Stimulated activated CD4-positive, alpha-beta T cell treated with anti-CD3 and anti-CD28 coated beads, Interleukin-15, amount 100 ng/mL, for 24 hours (primary cell): ENCODE data around the gene HDAC8.
"Not testable (repeated sequence)": the region's sequence is repeated elsewhere in the genome, so short reads cannot be mapped to it uniquely, and the experiment has no call there.

Experiments
- DNase-seq: peaks from one replicate; pipeline ENCODE4 v3.0.0-alpha.2; 2020

Gene HDAC8

GRCh38 chrX:72572248-72573157 is at the start of gene HDAC8:
HDAC8 (minus strand) TSS chrX:72572843; CDS start chrX:72572761, 82 bp downstream.
- DNase-seq = peak; percentile 53

DNA sequence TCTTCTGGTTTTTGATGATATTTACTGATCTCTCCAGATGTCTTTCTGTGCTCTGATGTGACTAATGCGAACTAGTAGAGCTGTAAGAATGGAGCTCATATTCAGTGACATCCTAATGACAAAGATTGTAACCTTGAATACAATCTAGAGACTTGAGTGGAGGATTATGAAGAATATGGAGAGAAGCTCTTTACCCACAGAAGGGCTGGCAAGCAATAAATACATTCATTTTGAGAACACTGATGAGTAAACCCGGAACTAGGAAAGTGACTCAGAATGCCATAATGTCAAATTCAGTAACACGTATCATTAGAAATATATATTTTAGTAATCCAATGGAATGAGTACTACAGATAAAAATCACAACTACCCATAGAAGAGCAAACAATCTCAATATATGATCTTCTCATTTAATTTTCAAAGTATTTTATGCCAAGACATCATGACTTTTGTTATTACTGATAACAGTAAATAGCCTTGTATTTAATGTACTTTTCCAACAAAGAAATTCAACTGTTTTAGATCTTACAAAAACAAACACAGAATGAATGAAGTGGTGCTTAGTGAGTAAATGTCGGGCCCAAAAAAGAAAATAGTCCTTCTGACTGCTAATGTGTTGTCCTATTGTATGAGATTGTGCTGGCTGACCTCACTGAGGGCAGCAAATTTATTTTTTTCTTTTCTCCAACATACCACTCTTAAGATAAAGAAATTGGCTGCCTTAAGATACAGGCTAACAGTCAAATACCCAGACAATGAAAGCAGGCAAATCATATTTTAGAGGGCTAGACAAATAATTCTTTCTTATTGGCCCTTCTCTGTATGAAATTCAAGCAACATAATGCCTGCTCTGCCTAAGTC is 49.2 kb upstream of the HDAC8 start:
- no peak for DNase-seq

- DNase-seq = no peak
These were observed 48.5 kb upstream of the HDAC8 start for GRCh38 chrX:72621163-72621562.

- DNase-seq = peak; percentile 64
These were observed 48.0 kb upstream of the HDAC8 start for GRCh38 chrX:72620550-72621145.

GRCh38 chrX:72609313-72609712 is 36.7 kb upstream of the HDAC8 start:
- no peak for DNase-seq

DNA sequence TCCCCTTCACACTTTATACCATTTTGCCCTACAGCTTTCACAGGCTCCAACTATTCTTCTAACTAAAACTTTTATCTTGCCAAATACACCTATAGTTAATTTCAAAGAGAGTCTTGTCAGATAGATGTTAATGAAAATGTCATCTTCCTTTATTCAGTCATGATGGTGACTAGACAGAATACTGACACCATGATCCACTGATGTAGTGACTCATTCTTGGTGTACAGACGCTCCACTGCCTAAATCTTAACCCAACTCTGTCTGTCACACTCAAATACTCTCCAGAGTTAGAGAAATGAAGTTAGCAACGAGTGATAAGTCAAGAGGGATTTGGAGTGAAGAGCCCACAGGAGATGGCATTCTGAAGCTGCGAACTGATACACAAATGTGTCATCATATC is 32.1 kb upstream of the HDAC8 start:
- no peak for DNase-seq

GRCh38 chrX:72604112-72604511 is 31.5 kb upstream of the HDAC8 start:
- no peak for DNase-seq

DNA sequence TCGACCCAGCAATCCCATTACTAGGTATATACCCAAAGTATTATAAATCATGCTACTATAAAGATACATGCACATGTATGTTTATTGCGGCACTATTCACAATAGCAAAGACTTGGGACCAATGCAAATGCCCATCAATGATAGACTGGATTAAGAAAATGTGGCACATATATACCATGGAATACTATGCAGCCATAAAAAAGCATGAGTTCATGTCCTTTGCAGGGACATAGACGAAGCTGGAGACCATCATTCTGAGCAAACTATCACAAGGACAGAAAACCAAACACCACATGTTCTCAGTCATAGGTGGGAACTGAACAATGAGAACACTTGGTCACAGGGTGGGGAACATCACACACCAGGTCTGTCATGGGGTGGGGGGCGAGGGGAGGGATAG is 18.4 kb upstream of the HDAC8 start:
- DNase-seq = not testable (repeated sequence)

DNA sequence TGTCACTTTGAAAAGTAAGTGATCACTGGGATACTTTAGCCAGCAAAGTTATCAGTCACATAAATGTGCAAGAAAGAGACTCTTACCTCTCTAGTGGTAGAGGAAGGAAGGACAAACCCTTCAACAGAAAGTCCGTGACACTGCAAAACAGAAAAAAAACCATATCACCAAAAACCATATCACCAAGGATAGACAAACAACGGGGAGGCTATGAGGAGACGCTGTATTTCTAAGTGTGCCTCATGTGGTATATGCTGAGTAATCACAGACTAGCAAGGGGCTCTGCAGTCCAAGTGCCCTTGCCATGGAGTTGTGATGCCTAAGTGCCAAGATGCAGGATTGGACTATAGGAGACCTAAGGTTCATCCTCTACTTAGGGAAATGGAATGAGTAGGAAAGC is 11.5 kb upstream of the HDAC8 start:
- DNase-seq = no peak

GRCh38 chrX:72576141-72576894 is 3.7 kb upstream of the HDAC8 start:
- no peak for DNase-seq

- DNase-seq = no peak
These were observed 492 bp upstream of the HDAC8 start for GRCh38 chrX:72573158-72573511.

DNA sequence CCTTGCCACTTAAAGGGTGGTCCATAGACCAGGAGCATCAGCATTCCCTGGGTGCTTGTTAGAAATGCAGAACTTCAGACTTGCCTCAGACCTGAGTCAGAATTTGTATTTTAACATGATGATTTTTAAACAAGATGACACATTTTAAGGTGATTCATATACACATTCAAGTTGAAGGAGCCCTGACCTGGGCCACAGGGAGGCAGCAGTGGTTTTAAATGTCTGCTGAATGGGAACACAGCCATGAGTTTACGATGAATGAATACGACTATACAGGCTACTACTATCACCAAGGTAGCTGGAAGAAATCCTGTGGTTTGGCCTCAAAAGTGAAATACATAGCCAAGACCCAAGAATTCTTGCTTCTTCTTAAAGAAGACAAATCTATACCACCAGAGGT is 2.9 kb downstream of the HDAC8 start:
- peak; percentile 8 for DNase-seq

- no peak for DNase-seq
These were observed 4.1 kb downstream of the HDAC8 start for GRCh38 chrX:72568406-72569092.

GRCh38 chrX:72566448-72566847 is 6.2 kb downstream of the HDAC8 start:
- no peak for DNase-seq

GRCh38 chrX:72559655-72560054 is 13.0 kb downstream of the HDAC8 start:
- DNase-seq = not testable (repeated sequence)

DNA sequence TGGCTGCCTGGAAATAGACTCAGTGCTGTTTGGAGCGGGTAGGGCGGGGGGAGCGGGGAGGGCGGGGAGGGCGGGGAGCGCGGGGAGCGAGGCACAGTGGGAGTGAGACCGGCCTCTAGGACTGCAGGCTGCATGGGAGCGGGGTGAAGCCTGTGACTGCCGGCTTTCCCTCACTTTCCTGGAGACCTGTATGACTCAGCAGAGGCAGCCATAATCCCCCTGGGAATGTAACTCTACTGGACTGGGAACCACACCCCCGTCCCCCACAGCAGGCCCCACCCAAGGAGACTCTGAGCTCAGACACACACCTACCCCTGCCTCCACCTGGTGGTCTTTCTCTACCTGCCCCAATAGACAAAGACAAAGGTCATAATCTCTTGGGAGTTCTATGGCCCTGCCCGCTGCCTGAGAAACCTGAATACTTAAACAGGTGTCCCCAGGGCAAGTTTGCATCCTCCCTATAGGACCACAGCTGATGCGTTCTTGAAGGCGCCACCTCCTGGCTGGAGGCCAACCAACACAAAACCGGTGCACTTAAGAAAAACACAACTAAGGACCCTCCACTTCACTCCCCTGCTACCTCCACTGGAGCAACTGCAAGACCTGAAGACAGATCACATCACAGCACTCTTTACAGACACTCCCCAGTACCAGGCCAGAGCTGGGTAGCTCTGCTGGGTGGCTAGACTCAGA is 18.0 kb downstream of the HDAC8 start:
- peak; percentile 1 for DNase-seq

DNA sequence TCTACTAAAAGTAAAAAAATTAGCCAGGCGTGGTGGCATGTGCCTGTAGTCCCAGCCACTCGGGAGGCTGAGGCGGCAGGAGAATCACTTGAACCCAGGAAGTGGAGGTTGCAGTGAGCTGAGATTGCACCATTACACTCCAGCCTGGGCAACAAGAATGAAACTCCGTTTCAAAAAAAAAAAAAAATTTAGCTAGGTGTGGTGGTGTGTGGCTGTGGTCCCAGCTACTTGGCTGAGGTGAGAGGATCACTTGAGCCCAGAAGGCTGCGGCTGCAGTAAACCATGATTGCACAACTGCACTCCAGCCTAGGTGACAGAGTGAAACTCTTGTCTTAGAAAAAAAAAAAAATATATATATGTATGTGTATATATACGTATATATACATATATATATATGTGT is 20.2 kb downstream of the HDAC8 start:
- DNase-seq = not testable (repeated sequence)

GRCh38 chrX:72545990-72546389 is 26.7 kb downstream of the HDAC8 start:
- no peak for DNase-seq

DNA sequence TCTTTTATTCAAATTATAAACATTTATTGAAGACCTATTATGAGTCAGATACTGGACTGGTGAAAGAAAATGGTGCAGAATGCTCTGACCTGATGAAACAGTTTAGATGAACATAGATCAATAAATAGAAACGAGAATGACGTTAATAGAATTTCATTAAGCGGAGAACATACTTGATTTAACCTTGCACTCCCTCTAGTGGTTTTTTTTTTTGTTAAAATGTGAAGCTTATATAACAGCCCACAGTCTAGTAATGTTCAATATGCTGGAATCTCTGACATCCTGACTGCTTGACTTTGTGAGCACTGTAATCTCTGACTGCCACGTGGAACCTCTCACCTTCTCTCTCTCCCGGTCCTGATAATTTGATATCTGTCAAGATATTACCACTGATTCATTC is 32.3 kb downstream of the HDAC8 start:
- no peak for DNase-seq

DNA sequence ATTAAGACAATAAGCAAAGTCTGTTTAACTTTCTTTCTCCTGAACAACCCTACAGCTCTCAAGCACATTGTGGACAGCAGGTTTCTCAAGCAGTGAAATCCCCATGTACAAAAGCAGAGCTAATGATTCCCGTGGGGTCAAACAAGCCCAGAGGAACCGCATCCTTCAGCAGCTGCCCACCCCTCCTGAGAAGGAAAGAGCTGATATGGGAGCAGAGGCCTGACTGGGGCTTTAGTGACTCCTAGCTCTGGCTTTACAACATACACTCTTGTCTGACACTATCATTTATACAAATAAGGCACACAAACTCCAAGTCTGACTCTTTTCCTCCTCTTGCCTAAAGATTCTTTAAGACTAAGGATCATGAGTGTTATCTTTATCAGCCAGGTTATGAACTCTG is 32.8 kb downstream of the HDAC8 start:
- no peak for DNase-seq

DNA sequence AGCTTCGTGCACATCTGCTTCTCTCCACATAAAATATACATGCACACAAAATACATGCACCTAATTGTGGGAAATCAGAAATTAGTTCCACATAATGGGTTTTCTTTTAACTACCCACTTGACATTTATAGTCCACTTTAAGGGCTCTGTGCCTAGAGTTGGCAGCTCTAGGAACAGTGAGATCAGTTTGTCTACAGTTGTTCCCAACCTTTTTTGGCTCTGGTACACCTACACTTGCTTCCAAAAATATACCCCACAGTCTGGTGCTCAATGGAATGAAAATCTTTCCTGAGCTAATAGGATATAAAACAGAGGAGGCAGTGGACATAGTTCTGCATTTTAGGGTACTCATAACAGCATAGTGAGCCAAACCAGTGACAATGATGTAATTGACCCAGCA is 36.1 kb downstream of the HDAC8 start:
- DNase-seq = no peak

GRCh38 chrX:72532366-72532765 is 40.3 kb downstream of the HDAC8 start:
- DNase-seq = no peak
